Endometrium (tissue), 2 donors: ENCODE data around the gene TBC1D5.
"Not testable (repeated sequence)": the region's sequence is repeated elsewhere in the genome, so short reads cannot be mapped to it uniquely, and the experiment has no call there.

Experiments used
- FAIRE-seq: peaks from 2 replicates; lab custom pipeline; 2012; peaks lifted over from hg19 to GRCh38; lab: Jason Lieb, UNC
- donor health status: control.
- donor health status: control.

Gene TBC1D5

GRCh38 chr3:17133632-17134545 lies 608.5 kb downstream of the TBC1D5 start:
- no peak for FAIRE-seq

- FAIRE-seq = no peak
Measured at GRCh38 chr3:17132286-17133115, 609.9 kb downstream of the TBC1D5 start.

GRCh38 chr3:17130956-17131355 lies 611.5 kb downstream of the TBC1D5 start:
- FAIRE-seq = no peak

- no peak for FAIRE-seq
Measured at GRCh38 chr3:17129556-17129955, 612.9 kb downstream of the TBC1D5 start.

GRCh38 chr3:17128671-17129070 lies 613.8 kb downstream of the TBC1D5 start:
- FAIRE-seq = not testable (repeated sequence)

GRCh38 chr3:17125738-17126442 lies 616.5 kb downstream of the TBC1D5 start:
- no peak for FAIRE-seq

- no peak for FAIRE-seq
Measured at GRCh38 chr3:17122758-17123157, 619.7 kb downstream of the TBC1D5 start.

- no peak for FAIRE-seq
Measured at GRCh38 chr3:17121336-17121735, 621.1 kb downstream of the TBC1D5 start.

GRCh38 chr3:17120115-17120514 lies 622.3 kb downstream of the TBC1D5 start:
- no peak for FAIRE-seq

GRCh38 chr3:17119201-17120072 lies 623.0 kb downstream of the TBC1D5 start:
- no peak for FAIRE-seq

GRCh38 chr3:17118771-17119170 lies 623.7 kb downstream of the TBC1D5 start:
- no peak for FAIRE-seq

GRCh38 chr3:17116007-17116600 lies 626.3 kb downstream of the TBC1D5 start:
- no peak for FAIRE-seq

- no peak for FAIRE-seq
Measured at GRCh38 chr3:17115186-17115585, 627.2 kb downstream of the TBC1D5 start.

GRCh38 chr3:17111586-17111985 lies 630.8 kb downstream of the TBC1D5 start:
- no peak for FAIRE-seq

GRCh38 chr3:17110660-17111396 lies 631.6 kb downstream of the TBC1D5 start:
- no peak for FAIRE-seq
